Prostate gland (tissue), 2 donors: ENCODE measurements around the gene KIF18B.

Experiments
- POLR2A ChIP-seq: fragments of 450-650 bp; IDR thresholded peaks from one replicate; pipeline ENCODE4 v1.6.1; 2016; ENCODE audit warnings: antibody characterized with exemption, mild to moderate bottlenecking
- POLR2AphosphoS5 ChIP-seq: sonication (generic); formaldehyde crosslinking; IDR thresholded peaks from one replicate; pipeline ENCODE4 v1.6.1; 2017; ENCODE audit warnings: antibody characterized with exemption
- TF ChIP-seq, protein P1 (sequence below), 4 experiments: fragments of 200-600 bp in 2 of 4; fragments of 450-650 bp in 2 of 4; sonication (generic) in 2 of 4; IDR thresholded peaks; 1 replicate in 3 of 4; 2 replicates in 1 of 4; pipeline ENCODE4 v1.5.1; 2016 to 2019; ENCODE audit warnings: antibody characterized with exemption in 4 of 4, mild to moderate bottlenecking in 2 of 4, moderate library complexity in 2 of 4

DNA sequence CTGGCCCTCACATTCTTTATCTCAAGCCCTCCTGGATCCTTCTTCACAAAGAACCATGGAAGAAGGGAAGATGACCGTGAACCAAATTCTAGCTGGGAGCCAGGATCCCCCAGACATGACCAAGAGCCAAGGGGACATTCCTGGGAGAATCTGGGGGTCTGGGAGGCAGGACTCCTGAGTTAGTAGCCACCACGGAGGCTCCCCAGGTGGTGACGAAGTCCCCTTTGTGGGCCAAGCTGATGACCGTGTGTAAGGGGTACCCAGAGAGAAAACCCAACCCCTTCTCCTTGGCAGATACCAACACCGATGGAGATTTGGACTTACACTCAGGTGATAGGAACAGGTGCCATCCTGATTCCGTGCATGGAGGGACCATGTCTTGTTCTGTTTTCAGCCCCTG, 25.4 kb downstream of the KIF18B start:
- TF ChIP-seq, protein P1, sequence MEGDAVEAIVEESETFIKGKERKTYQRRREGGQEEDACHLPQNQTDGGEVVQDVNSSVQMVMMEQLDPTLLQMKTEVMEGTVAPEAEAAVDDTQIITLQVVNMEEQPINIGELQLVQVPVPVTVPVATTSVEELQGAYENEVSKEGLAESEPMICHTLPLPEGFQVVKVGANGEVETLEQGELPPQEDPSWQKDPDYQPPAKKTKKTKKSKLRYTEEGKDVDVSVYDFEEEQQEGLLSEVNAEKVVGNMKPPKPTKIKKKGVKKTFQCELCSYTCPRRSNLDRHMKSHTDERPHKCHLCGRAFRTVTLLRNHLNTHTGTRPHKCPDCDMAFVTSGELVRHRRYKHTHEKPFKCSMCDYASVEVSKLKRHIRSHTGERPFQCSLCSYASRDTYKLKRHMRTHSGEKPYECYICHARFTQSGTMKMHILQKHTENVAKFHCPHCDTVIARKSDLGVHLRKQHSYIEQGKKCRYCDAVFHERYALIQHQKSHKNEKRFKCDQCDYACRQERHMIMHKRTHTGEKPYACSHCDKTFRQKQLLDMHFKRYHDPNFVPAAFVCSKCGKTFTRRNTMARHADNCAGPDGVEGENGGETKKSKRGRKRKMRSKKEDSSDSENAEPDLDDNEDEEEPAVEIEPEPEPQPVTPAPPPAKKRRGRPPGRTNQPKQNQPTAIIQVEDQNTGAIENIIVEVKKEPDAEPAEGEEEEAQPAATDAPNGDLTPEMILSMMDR (IDR thresholded peaks at IDR 0.05), result no peak
- TF ChIP-seq POLR2A (no peak), POLR2AphosphoS5 (no peak)
